Measurements from ENCODE around the gene ARHGEF17.

ARHGEF17 gene

DNA sequence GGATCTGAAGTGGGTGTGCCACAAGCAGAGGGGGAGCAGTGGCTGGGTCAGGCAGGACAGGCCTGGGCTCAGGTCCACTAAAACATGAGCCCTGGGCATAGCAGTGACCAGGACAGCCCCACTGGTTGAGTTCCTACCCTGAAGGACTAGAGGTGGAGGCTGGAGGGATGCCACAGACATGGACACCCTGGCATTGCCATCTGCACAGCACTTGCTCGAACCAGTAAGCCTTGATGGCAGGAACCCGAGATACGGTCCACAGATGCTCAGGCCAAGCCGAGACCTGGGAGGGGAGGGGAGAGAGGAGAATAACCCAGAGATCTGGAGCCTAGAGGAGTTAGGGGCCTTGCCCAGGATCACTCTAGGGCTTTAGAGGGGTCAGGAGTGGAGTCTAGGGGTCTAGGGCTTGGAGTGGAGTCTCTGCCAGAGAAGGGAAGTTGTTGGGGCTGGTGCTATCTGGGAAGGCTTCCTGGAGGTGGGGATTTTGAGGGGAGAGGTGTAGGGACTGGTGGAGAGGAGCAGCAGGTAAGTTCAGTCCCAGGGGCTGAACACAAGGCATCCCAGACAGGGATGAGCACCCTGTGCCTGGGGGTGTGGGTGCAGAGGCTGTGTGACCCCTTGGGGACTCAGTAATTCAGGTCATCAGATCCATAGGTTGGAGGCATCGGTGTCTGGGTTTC is 37.5 kb downstream of the ARHGEF17 start:
- ATAC-seq = no peak
- no peak for TF ChIP-seq ESRRG (CRISPR knock-in tag; IDR thresholded peaks at IDR 0.05)
- TF ChIP-seq CSDC2 (CRISPR knock-in tag; IDR thresholded peaks at IDR 0.05) = no peak
- no peak for TF ChIP-seq ZNF8 (CRISPR knock-in tag; IDR thresholded peaks at IDR 0.05)
- no peak for TF ChIP-seq SNAI2 (CRISPR knock-in tag; IDR thresholded peaks at IDR 0.05)
- TF ChIP-seq ZNF565 (CRISPR knock-in tag; conservative IDR thresholded peaks at IDR 0.05; ENCODE audit: low read depth) = no peak

DNA sequence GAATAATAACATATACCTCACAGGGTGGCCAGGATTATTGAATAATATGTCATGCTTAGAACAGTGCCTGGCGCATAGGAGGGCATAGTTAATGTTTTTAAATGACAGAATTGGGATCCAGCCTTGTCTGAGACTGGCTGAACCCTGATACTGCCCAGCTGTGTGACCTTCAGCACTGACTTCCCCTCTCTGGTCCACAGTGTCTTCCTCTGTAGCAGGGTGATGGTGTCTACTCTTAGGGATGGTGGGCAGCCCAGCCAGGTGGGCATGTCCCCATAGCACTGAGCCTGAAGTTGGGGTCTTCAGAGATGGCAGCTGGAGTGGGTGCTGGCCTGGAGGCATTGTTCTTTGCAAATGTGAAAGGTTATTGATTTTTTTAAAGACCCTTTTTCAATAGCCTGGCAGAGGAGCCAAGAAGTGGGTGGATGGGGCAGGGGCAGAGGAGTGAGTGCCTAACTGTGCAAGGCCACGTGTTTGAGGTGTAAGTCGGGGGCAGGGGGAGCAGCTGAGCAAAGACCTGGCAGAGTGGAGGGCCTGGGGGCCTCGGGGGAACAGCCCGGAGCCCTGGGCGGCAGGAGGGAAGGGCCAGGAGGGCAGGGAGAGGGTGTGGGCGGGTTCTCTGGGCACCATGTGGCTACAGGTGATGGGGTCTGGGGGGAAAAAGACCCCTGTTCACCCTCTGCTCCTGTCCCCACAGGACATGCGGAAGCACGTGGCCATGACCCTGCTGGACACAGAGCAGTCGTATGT is 38.3 kb downstream of the ARHGEF17 start:
- TF ChIP-seq ZC3H10 (CRISPR knock-in tag; IDR thresholded peaks at IDR 0.05) = no peak
- no peak for TF ChIP-seq PPARA (CRISPR knock-in tag; IDR thresholded peaks at IDR 0.05; ENCODE audit: borderline replicate concordance)
- no peak for TF ChIP-seq BACH2 (CRISPR knock-in tag; IDR thresholded peaks at IDR 0.05; ENCODE audit: borderline replicate concordance)
- TF ChIP-seq, protein P1, sequence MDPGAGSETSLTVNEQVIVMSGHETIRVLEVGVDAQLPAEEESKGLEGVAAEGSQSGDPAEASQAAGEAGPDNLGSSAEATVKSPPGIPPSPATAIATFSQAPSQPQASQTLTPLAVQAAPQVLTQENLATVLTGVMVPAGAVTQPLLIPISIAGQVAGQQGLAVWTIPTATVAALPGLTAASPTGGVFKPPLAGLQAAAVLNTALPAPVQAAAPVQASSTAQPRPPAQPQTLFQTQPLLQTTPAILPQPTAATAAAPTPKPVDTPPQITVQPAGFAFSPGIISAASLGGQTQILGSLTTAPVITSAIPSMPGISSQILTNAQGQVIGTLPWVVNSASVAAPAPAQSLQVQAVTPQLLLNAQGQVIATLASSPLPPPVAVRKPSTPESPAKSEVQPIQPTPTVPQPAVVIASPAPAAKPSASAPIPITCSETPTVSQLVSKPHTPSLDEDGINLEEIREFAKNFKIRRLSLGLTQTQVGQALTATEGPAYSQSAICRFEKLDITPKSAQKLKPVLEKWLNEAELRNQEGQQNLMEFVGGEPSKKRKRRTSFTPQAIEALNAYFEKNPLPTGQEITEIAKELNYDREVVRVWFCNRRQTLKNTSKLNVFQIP (CRISPR knock-in tag; IDR thresholded peaks at IDR 0.05; ENCODE audit: borderline replicate concordance, low read depth) = no peak
- TF ChIP-seq TSHZ2 (CRISPR knock-in tag; IDR thresholded peaks at IDR 0.05) = no peak
- TF ChIP-seq ZFP30 (CRISPR knock-in tag; IDR thresholded peaks at IDR 0.05) = no peak
- no peak for TF ChIP-seq TCF4 (CRISPR knock-in tag; IDR thresholded peaks at IDR 0.05; ENCODE audit: borderline replicate concordance)
- no peak for TF ChIP-seq ZFP3 (CRISPR knock-in tag; IDR thresholded peaks at IDR 0.05)
- no peak for TF ChIP-seq ARNTL (CRISPR knock-in tag; IDR thresholded peaks at IDR 0.05; ENCODE audit: borderline replicate concordance, low read depth)
- TF ChIP-seq OSR1 (CRISPR knock-in tag; IDR thresholded peaks at IDR 0.05) = no peak
- no peak for ATAC-seq

GRCh38 chr11:73347067-73347466 is 39.0 kb downstream of the ARHGEF17 start:
- no peak for TF ChIP-seq OSR1 (CRISPR knock-in tag; IDR thresholded peaks at IDR 0.05)
- TF ChIP-seq RARB (CRISPR knock-in tag; IDR thresholded peaks at IDR 0.05) = no peak
- TF ChIP-seq TSHZ2 (CRISPR knock-in tag; IDR thresholded peaks at IDR 0.05) = no peak
- no peak for TF ChIP-seq SNAI2 (CRISPR knock-in tag; IDR thresholded peaks at IDR 0.05)
- no peak for TF ChIP-seq ZFP30 (CRISPR knock-in tag; IDR thresholded peaks at IDR 0.05)
- TF ChIP-seq ESRRG (CRISPR knock-in tag; IDR thresholded peaks at IDR 0.05) = no peak
- TF ChIP-seq GLIS3 (CRISPR knock-in tag; IDR thresholded peaks at IDR 0.05) = no peak
- TF ChIP-seq ZFP3 (CRISPR knock-in tag; IDR thresholded peaks at IDR 0.05) = no peak
- TF ChIP-seq, protein P2, sequence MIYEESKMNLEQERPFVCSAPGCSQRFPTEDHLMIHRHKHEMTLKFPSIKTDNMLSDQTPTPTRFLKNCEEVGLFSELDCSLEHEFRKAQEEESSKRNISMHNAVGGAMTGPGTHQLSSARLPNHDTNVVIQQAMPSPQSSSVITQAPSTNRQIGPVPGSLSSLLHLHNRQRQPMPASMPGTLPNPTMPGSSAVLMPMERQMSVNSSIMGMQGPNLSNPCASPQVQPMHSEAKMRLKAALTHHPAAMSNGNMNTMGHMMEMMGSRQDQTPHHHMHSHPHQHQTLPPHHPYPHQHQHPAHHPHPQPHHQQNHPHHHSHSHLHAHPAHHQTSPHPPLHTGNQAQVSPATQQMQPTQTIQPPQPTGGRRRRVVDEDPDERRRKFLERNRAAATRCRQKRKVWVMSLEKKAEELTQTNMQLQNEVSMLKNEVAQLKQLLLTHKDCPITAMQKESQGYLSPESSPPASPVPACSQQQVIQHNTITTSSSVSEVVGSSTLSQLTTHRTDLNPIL (CRISPR knock-in tag; IDR thresholded peaks at IDR 0.05; ENCODE audit: low read depth) = no peak
- no peak for TF ChIP-seq CSRNP3 (CRISPR knock-in tag; IDR thresholded peaks at IDR 0.05)
- no peak for TF ChIP-seq ZNF565 (CRISPR knock-in tag; conservative IDR thresholded peaks at IDR 0.05; ENCODE audit: low read depth)
- TF ChIP-seq TOX (CRISPR knock-in tag; IDR thresholded peaks at IDR 0.05; ENCODE audit: borderline replicate concordance) = no peak
- no peak for TF ChIP-seq ZNF70 (CRISPR knock-in tag; IDR thresholded peaks at IDR 0.05)
- TF ChIP-seq ARNTL (CRISPR knock-in tag; IDR thresholded peaks at IDR 0.05; ENCODE audit: borderline replicate concordance, low read depth) = no peak
- no peak for ATAC-seq

Measured in SK-N-SH treated with all-trans-retinoic acid at 6 μM for 48 hours (cell line).